Ureter (tissue), 1 donor: ENCODE results near the gene KISS1. TPM values are rescaled to one million over a fixed set of nuclear protein-coding genes. Genes with fewer than 3 reads are reported as not detected.
"Not testable (repeated sequence)": the region's sequence is repeated elsewhere in the genome, so short reads cannot be mapped to it uniquely, and the experiment has no call there.

Source experiments
- DNase-seq: peaks from one replicate; pipeline ENCODE4 v3.0.0-alpha.2; 2020; ENCODE audit warnings: low spot score
- total RNA-seq: library from RNA; stranded (reverse); gene quantifications from one replicate; pipeline ENCODE4 v1.2.4, GENCODE V29; 2023
- donor health status: DM: yes; HTN: yes; CAD: no.

Gene KISS1
- total RNA-seq: 1.4 TPM

- DNase-seq: no peak
These were observed at the start of gene KISS1 for GRCh38 chr1:204196068-204196795. KISS1 (minus strand) TSS chr1:204196491; CDS start chr1:204192876, 3,615 bp downstream.

- DNase-seq: no peak
These were observed 46.6 kb upstream of the KISS1 start for GRCh38 chr1:204242920-204243319.

- no peak for DNase-seq
These were observed 45.6 kb upstream of the KISS1 start for GRCh38 chr1:204241914-204242313.

- no peak for DNase-seq
These were observed 44.8 kb upstream of the KISS1 start for GRCh38 chr1:204241050-204241449.

- DNase-seq: no peak
These were observed 43.9 kb upstream of the KISS1 start for GRCh38 chr1:204240233-204240632.

GRCh38 chr1:204239401-204239800, 43.1 kb upstream of the KISS1 start:
- not testable (repeated sequence) for DNase-seq

GRCh38 chr1:204238520-204238919, 42.2 kb upstream of the KISS1 start:
- DNase-seq: not testable (repeated sequence)

- DNase-seq: not testable (repeated sequence)
These were observed 41.2 kb upstream of the KISS1 start for GRCh38 chr1:204237515-204237914.

- DNase-seq: no peak
These were observed 36.2 kb upstream of the KISS1 start for GRCh38 chr1:204232526-204232925.

- no peak for DNase-seq
These were observed 33.9 kb upstream of the KISS1 start for GRCh38 chr1:204230211-204230610.

GRCh38 chr1:204228896-204229295, 32.6 kb upstream of the KISS1 start:
- DNase-seq: no peak

- DNase-seq: no peak
These were observed 31.9 kb upstream of the KISS1 start for GRCh38 chr1:204227996-204228785.

GRCh38 chr1:204227351-204227750, 31.1 kb upstream of the KISS1 start:
- no peak for DNase-seq

GRCh38 chr1:204225841-204226735, 29.8 kb upstream of the KISS1 start:
- DNase-seq: peak; percentile 76

- DNase-seq: no peak
These were observed 28.4 kb upstream of the KISS1 start for GRCh38 chr1:204224655-204225054.

- DNase-seq: no peak
These were observed 27.0 kb upstream of the KISS1 start for GRCh38 chr1:204223129-204223860.

GRCh38 chr1:204222764-204223055, 26.4 kb upstream of the KISS1 start:
- DNase-seq: no peak

- no peak for DNase-seq
These were observed 25.9 kb upstream of the KISS1 start for GRCh38 chr1:204222006-204222763.

GRCh38 chr1:204221271-204221670, 25.0 kb upstream of the KISS1 start:
- DNase-seq: no peak

- no peak for DNase-seq
These were observed 23.8 kb upstream of the KISS1 start for GRCh38 chr1:204219971-204220616.
